Measurements from ENCODE around the gene MC3R. TPM values are rescaled to one million over a fixed set of nuclear protein-coding genes. Genes with fewer than 3 reads are reported as not detected.

MC3R gene
- total RNA-seq, 2 donors from 2014 or later, result not detected

DNA sequence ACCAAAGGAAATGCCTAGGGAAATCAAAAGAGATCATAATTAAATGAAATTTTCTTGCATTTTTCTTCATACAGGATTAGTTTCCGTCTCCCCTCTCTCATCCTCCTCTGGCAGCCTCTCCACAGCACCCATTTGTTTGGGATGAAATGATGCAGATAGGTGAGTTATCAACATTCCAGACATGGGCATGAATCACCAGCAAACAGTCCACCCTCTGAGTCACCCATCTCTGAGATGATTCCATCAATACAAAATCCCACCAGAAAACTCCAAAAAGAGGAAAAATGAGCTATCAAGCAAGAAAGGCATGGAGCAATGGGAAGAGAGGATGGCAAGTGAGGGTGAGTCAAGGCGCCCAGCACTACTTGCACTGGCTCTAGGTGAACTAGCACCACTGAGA, 11.4 kb downstream of the MC3R start:
- Histone ChIP-seq H3K27me3 (replicated peaks; ENCODE audit: insufficient read depth) (peaks cover 2% of the 10 kb centered on the region), H3K36me3 (no peaks in the 10 kb centered on the region), H3K27ac (no peak overlapping the region), H3K9me3 (no peaks in the 10 kb centered on the region), H3K4me1 (replicated peaks) (no peaks in the 10 kb centered on the region), H3K4me3 (no peak overlapping the region)
- intact Hi-C loops (cut with DNase I), result no loop called here
- TF ChIP-seq, protein P1, sequence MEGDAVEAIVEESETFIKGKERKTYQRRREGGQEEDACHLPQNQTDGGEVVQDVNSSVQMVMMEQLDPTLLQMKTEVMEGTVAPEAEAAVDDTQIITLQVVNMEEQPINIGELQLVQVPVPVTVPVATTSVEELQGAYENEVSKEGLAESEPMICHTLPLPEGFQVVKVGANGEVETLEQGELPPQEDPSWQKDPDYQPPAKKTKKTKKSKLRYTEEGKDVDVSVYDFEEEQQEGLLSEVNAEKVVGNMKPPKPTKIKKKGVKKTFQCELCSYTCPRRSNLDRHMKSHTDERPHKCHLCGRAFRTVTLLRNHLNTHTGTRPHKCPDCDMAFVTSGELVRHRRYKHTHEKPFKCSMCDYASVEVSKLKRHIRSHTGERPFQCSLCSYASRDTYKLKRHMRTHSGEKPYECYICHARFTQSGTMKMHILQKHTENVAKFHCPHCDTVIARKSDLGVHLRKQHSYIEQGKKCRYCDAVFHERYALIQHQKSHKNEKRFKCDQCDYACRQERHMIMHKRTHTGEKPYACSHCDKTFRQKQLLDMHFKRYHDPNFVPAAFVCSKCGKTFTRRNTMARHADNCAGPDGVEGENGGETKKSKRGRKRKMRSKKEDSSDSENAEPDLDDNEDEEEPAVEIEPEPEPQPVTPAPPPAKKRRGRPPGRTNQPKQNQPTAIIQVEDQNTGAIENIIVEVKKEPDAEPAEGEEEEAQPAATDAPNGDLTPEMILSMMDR (IDR thresholded peaks at IDR 0.05), result no peak
- no peak for TF ChIP-seq POLR2AphosphoS5 (IDR thresholded peaks at IDR 0.05)
- TF ChIP-seq POLR2A (IDR thresholded peaks at IDR 0.05), result no peak
- no peak for DNase-seq (ENCODE audit: low spot score)
- 85% methylated on average over 2 of the region's 2 CpGs for WGBS

DNA sequence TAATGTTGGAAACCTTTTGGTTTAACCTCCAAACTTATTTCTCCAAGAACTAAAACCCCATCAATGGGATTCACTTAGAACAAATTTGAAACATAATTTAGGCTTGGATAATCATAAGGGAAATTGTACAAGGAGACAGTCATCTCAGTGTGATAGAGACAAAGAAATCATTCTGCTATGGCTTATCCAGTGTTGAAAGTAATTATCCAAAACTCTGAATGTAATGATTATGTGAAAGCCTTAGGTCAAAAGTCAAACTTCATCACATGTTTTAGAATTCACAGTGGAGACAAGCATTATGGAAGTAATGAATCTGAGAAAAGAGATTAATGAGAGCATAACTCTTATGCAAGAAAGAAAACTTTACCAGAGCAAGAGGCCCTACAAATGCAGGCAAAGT, 20.0 kb downstream of the MC3R start:
- no peak for DNase-seq (ENCODE audit: low spot score)
- Histone ChIP-seq H3K36me3 (no peaks in the 10 kb centered on the region), H3K9me3 (no peaks in the 10 kb centered on the region), H3K4me3 (no peak overlapping the region), H3K4me1 (replicated peaks) (no peaks in the 10 kb centered on the region), H3K27me3 (replicated peaks; ENCODE audit: insufficient read depth) (peaks cover 2% of the 10 kb centered on the region), H3K27ac (no peak overlapping the region)
- no peak for TF ChIP-seq POLR2A (IDR thresholded peaks at IDR 0.05)
- TF ChIP-seq, protein P1 (IDR thresholded peaks at IDR 0.05), result no peak
- TF ChIP-seq POLR2AphosphoS5 (IDR thresholded peaks at IDR 0.05), result no peak
- intact Hi-C loops (cut with DNase I), result no loop called here

DNA sequence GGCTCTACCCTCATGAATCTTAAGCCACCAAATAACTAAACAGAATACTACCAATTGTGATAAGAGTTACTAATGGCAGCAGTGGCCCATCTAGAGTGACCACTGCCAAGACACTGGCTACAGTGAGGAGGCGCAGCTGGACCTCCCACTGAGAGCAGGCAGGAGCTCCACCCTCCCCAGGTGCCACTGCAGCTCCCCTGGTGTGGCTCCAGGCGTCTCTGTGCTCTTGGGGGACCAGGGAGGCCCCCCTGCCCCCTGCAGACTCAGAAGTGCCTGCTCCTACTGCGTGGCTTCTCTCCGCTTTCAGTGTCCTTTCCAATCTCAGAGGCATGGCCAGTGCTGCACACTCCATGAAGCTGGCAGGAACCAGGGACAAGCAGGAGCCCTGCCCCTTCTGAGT, 23.4 kb downstream of the MC3R start:
- Histone ChIP-seq H3K36me3 (no peaks in the 10 kb centered on the region), H3K9me3 (no peaks in the 10 kb centered on the region), H3K4me3 (no peak overlapping the region), H3K27ac (no peak overlapping the region), H3K4me1 (replicated peaks) (no peaks in the 10 kb centered on the region), H3K27me3 (replicated peaks; ENCODE audit: insufficient read depth) (no peaks in the 10 kb centered on the region)
- WGBS, result 65% methylated on average over 4 of the region's 4 CpGs
- TF ChIP-seq POLR2A (IDR thresholded peaks at IDR 0.05) (no peak), POLR2AphosphoS5 (IDR thresholded peaks at IDR 0.05) (no peak)
- TF ChIP-seq, protein P1 (IDR thresholded peaks at IDR 0.05), result no peak
- no peak for DNase-seq (ENCODE audit: low spot score)
- intact Hi-C loops (cut with DNase I), result no loop called here

DNA sequence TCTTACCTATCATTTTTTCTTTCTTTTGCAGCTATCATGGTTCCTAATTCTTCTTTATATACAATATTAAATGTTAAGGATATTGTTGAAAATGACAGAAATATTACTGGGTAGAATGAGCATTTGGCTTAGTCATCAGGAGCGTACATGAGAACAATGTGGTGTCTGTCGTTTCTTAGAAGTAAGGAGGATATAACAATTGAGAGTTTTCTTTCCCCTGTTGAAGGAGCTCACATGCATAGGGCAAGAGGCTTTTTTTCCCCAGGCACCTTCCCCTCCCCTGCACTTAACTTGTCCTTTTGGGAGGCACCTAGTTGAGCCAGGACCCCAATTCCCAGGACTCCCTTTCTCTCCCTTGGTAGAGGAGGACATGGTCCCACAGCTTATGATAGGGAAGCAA, 25.0 kb downstream of the MC3R start:
- no peaks in the 10 kb centered on the region for H3K27me3 ChIP-seq (replicated peaks; ENCODE audit: insufficient read depth)
- no peaks in the 10 kb centered on the region for H3K4me1 ChIP-seq (replicated peaks)
- intact Hi-C loops (cut with DNase I), result no loop called here
- no peak overlapping the region for H3K27ac ChIP-seq
- DNase-seq (ENCODE audit: low spot score), result no peak
- TF ChIP-seq, protein P1 (IDR thresholded peaks at IDR 0.05), result no peak
- TF ChIP-seq POLR2A (IDR thresholded peaks at IDR 0.05), result no peak
- TF ChIP-seq POLR2AphosphoS5 (IDR thresholded peaks at IDR 0.05), result no peak
- no peaks in the 10 kb centered on the region for H3K9me3 ChIP-seq
- 82% methylated on average over 2 of the region's 2 CpGs for WGBS
- H3K36me3 ChIP-seq, result no peaks in the 10 kb centered on the region
- no peak overlapping the region for H3K4me3 ChIP-seq

DNA sequence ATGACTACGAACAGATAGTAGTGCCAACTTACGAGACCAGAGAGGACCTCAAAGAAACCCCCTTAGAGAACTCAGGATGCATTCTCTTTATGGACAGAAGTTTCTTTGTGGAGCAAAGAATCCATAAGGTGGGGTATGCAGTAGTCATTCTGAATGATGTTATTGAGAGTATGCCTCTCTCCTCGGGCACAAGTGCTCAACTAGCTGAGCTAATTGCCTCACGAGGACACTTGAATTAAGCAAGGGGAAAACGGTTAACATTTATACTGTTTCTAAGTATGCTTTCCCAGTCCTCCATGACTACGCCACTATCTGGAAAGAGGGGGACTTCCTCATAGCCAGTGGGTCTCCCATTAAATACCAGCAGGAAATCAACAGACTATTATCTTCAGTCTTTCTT, 25.6 kb downstream of the MC3R start:
- TF ChIP-seq, protein P1 (IDR thresholded peaks at IDR 0.05), result no peak
- TF ChIP-seq POLR2A (IDR thresholded peaks at IDR 0.05) (no peak), POLR2AphosphoS5 (IDR thresholded peaks at IDR 0.05) (no peak)
- H3K27ac ChIP-seq, result no peak overlapping the region
- WGBS, result 82% methylated on average over 6 of the region's 6 CpGs
- no peaks in the 10 kb centered on the region for H3K36me3 ChIP-seq
- H3K9me3 ChIP-seq, result no peaks in the 10 kb centered on the region
- no peak for DNase-seq (ENCODE audit: low spot score)
- no peak overlapping the region for H3K4me3 ChIP-seq
- intact Hi-C loops (cut with DNase I), result no loop called here
- no peaks in the 10 kb centered on the region for H3K27me3 ChIP-seq (replicated peaks; ENCODE audit: insufficient read depth)
- no peaks in the 10 kb centered on the region for H3K4me1 ChIP-seq (replicated peaks)

All from prostate gland (tissue), 2 donors.